GM19240 (cell line): ENCODE results near the gene TLE5.

Experiments used
- DNase-seq: peaks from one replicate; pipeline ENCODE4 v3.0.0; 2011; ENCODE audit warnings: low spot score; ENCODE audit not compliant: insufficient read length

TLE5 gene

GRCh38 chr19:3062165-3063105 lies at the start of gene TLE5:
TSS of gene TLE5 (minus strand) at chr19:3062495. CDS start at chr19:3062200, 295 bp downstream.
- DNase-seq: peak; percentile 75

- no peak for DNase-seq
Measured at GRCh38 chr19:3111586-3112247, 49.4 kb upstream of the TLE5 start.

GRCh38 chr19:3110126-3110825 lies 48.0 kb upstream of the TLE5 start:
- no peak for DNase-seq

GRCh38 chr19:3109491-3109890 lies 47.2 kb upstream of the TLE5 start:
- no peak for DNase-seq

- peak; percentile 76 for DNase-seq
Measured at GRCh38 chr19:3108775-3109174, 46.5 kb upstream of the TLE5 start.

- no peak for DNase-seq
Measured at GRCh38 chr19:3107658-3108057, 45.4 kb upstream of the TLE5 start.

GRCh38 chr19:3106509-3107141 lies 44.3 kb upstream of the TLE5 start:
- DNase-seq: no peak

- DNase-seq: no peak
Measured at GRCh38 chr19:3105641-3106508, 43.6 kb upstream of the TLE5 start.

GRCh38 chr19:3104708-3104983 lies 42.4 kb upstream of the TLE5 start:
- no peak for DNase-seq

GRCh38 chr19:3102239-3103140 lies 40.2 kb upstream of the TLE5 start:
- DNase-seq: no peak

- no peak for DNase-seq
Measured at GRCh38 chr19:3100747-3101730, 38.7 kb upstream of the TLE5 start.

GRCh38 chr19:3100331-3100730 lies 38.0 kb upstream of the TLE5 start:
- no peak for DNase-seq

GRCh38 chr19:3099347-3100145 lies 37.3 kb upstream of the TLE5 start:
- DNase-seq: no peak

GRCh38 chr19:3098515-3099346 lies 36.4 kb upstream of the TLE5 start:
- no peak for DNase-seq

- DNase-seq: no peak
Measured at GRCh38 chr19:3098141-3098514, 35.8 kb upstream of the TLE5 start.

GRCh38 chr19:3097442-3097871 lies 35.2 kb upstream of the TLE5 start:
- no peak for DNase-seq

GRCh38 chr19:3096902-3097326 lies 34.6 kb upstream of the TLE5 start:
- no peak for DNase-seq
